H1 (cell line): ENCODE measurements around the gene SERPINB12. TPM values are rescaled to one million over a fixed set of nuclear protein-coding genes. Genes with fewer than 3 reads are reported as not detected.

Experiments used
- HDAC2 ChIP-seq, 2 experiments: fragments of 300-600 bp in 1 of 2; sonication (generic) in 1 of 2; IDR thresholded peaks; 2 replicates each; pipeline ENCODE4 v1.6.1; 2011 to 2012; ENCODE audit warnings: low read depth in 2 of 2, low read length in 2 of 2, mild to moderate bottlenecking in 2 of 2, moderate library complexity in 2 of 2, borderline replicate concordance in 1 of 2, inconsistent platforms in 1 of 2
- HDAC6 ChIP-seq: IDR thresholded peaks from one replicate; pipeline ENCODE4 v1.7.1; 2012; ENCODE audit warnings: low read depth, mild to moderate bottlenecking, inconsistent platforms, low read length, moderate library complexity
- POLR2A ChIP-seq, 2 experiments: IDR thresholded peaks; 1 replicate in 1 of 2; 2 replicates in 1 of 2; pipeline ENCODE4 v1.6.1; 2011; ENCODE audit warnings: low read depth in 2 of 2, low read length in 2 of 2, mild to moderate bottlenecking in 2 of 2; ENCODE audit errors: control extremely low read depth in 1 of 2
- RAD21 ChIP-seq, 2 experiments: IDR thresholded peaks in 1 of 2; conservative IDR thresholded peaks in 1 of 2; 2 replicates each; pipeline ENCODE4 v1.6.1; 2011; ENCODE audit warnings: low read depth in 2 of 2, low read length in 2 of 2, improper control_type of control experiment in 1 of 2, inconsistent platforms in 1 of 2, mild to moderate bottlenecking in 1 of 2, moderate library complexity in 1 of 2
- ZNF274 ChIP-seq: IDR thresholded peaks from 2 replicates; pipeline ENCODE4 v1.7.0; 2012; ENCODE audit warnings: low read length, borderline replicate concordance; ENCODE audit errors: extremely low read depth
- polyA plus RNA-seq, 7 experiments: library from polyadenylated mRNA; depleted of rRNA in 3 of 7; stranded (reverse) in 5 of 7; unstranded in 2 of 7; fragments of >200 nt in 5 of 7; fragments of 200-250 nt in 2 of 7; gene quantifications; 1 replicate in 5 of 7; 2 replicates in 1 of 7; 4 replicates in 1 of 7; pipeline versions ENCODE4 v1.2.1 to v1.2.3, GENCODE V29; 2011 to 2013; ENCODE audit warnings: missing spikeins in 2 of 7, mixed read lengths in 2 of 7
- total RNA-seq: library from RNA; stranded (reverse); fragmentation: NEBNext Ultra II Directional; extraction: Animal tissue kit (Norgen Biotek cat#: 25700); gene quantifications from 2 replicates; pipeline ENCODE4 v1.2.1, GENCODE V29; 2021
- TF ChIP-seq, protein P1 (sequence below): IDR thresholded peaks from 2 replicates; pipeline ENCODE4 v1.6.1; 2012; ENCODE audit warnings: low read length, inconsistent platforms

The SERPINB12 gene
- total and polyA plus RNA-seq, 2 of the 8 experiments (the other 6 are each of a cell fraction or from before 2014, with no cell fraction given): not detected

DNA sequence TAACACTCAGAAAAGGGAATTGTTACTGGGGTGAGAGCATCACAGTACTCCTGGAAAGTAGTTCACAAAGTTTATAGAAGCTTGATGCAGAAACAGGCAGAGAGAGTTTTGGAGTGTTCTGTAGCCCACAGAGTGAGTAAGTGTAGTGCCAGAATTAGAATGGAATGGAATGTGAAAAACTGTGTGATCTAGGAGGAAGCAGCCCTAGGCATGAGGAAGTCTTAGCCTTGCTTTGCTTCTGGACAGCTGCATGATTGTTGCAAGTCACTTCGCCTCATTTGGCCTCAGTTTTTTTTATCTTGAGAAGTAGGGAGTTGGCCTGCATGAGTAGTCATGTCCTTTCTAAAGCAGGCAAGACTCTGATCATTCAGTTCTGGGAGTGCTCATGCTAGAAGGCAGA is 10.9 kb downstream of the SERPINB12 start (continued):
- TF ChIP-seq HDAC6: no peak
- TF ChIP-seq, protein P1, sequence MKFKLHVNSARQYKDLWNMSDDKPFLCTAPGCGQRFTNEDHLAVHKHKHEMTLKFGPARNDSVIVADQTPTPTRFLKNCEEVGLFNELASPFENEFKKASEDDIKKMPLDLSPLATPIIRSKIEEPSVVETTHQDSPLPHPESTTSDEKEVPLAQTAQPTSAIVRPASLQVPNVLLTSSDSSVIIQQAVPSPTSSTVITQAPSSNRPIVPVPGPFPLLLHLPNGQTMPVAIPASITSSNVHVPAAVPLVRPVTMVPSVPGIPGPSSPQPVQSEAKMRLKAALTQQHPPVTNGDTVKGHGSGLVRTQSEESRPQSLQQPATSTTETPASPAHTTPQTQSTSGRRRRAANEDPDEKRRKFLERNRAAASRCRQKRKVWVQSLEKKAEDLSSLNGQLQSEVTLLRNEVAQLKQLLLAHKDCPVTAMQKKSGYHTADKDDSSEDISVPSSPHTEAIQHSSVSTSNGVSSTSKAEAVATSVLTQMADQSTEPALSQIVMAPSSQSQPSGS: no peak
- no peak for TF ChIP-seq POLR2A (IDR thresholded peaks at IDR 0.05; ENCODE audit: control extremely low read depth in 1 of 2, low read depth in 2 of 2, low read length in 2 of 2)
- TF ChIP-seq RAD21 (IDR thresholded peaks at IDR 0.05 in 1 of 2, conservative IDR thresholded peaks at IDR 0.05 in 1 of 2; ENCODE audit: low read depth in 2 of 2, low read length in 2 of 2): no peak
- no peak for TF ChIP-seq ZNF274
- no peak for TF ChIP-seq HDAC2 (IDR thresholded peaks at IDR 0.05; ENCODE audit: borderline replicate concordance in 1 of 2, low read depth in 2 of 2, low read length in 2 of 2)
